Testis (tissue), 2 donors: ENCODE data around the gene CLPX.
"Not testable (repeated sequence)": the region's sequence is repeated elsewhere in the genome, so short reads cannot be mapped to it uniquely, and the experiment has no call there.

Experiments used
- CTCF ChIP-seq, 3 experiments: fragments of 450-650 bp in 2 of 3; fragments of 200-600 bp in 1 of 3; sonication (generic) in 1 of 3; IDR thresholded peaks; one replicate each; pipeline ENCODE4 v1.5.1; 2016 to 2019; ENCODE audit warnings: antibody characterized with exemption in 3 of 3, mild to moderate bottlenecking in 2 of 3, moderate library complexity in 1 of 3
- POLR2A ChIP-seq: fragments of 450-650 bp; IDR thresholded peaks from one replicate; pipeline ENCODE4 v1.6.1; 2017; ENCODE audit warnings: antibody characterized with exemption, mild to moderate bottlenecking, moderate library complexity

- not testable (repeated sequence) for TF ChIP-seq POLR2A; CTCF (IDR thresholded peaks at IDR 0.05)
These were observed 47.2 kb downstream of the CLPX start for GRCh38 chr15:65137893-65138292.
